Activated T-helper 9 cell treated with anti-CD3 and anti-CD28 coated beads, Interleukin-2, amount 50 U/mL, for 16 hours (primary cell): Measurements from ENCODE around the gene FBXO9.

Experiments
- DNase-seq: peaks from one replicate; pipeline ENCODE4 v3.0.0-alpha.2; 2020; ENCODE audit warnings: low read depth

The FBXO9 gene

DNA sequence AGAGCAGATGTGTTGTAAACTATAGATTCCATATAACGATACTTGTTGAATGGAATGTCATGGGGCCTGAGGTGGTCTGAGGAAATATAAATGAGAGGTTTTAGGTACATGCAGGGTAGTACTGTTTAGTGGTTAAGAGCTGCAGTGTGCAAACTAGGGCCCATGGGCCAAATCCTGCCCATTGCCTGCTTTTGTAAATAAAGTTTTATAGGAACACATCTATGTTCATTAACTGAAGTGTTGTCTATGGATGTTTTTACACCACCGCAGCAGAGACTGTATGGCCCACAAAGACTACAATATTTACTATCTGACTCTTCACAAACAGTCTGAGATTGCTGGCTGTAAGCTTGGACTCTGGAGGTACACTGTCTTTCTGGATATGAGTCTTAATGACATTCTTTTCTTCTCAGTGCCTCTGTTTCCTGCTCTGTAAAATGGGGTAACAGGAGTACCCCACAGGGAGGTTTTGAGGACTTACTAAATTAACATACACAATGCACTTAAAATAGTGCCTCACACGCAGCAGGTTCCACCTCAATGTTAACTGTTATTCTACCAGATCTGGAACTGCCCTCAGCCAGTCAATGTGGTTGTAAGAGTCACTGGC lies 70.9 kb downstream of the FBXO9 start:
- no peak for DNase-seq

- no peak for DNase-seq
Observed at GRCh38 chr6:53139841-53140413, 74.7 kb downstream of the FBXO9 start.

DNA sequence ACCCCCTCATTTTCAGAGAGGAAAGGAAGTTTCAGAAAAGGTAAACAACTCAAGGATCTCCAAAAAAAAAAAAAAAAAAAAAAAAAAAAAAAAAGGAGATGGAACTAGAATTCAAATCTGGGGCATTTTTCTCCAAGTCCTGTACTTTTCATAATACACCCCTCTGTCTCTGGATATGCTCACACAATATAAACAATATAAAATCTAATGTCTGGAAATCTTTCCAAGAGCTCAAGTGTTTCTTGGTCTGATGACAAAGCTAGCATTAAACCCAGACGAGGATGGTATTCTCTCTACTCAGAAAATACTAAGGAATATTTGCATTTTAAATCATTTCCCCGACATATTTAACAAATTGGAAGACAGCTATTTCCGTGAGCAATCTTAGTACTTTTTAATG lies 77.6 kb downstream of the FBXO9 start:
- DNase-seq, result no peak

GRCh38 chr6:53143710-53144109 lies 78.5 kb downstream of the FBXO9 start:
- DNase-seq, result no peak

DNA sequence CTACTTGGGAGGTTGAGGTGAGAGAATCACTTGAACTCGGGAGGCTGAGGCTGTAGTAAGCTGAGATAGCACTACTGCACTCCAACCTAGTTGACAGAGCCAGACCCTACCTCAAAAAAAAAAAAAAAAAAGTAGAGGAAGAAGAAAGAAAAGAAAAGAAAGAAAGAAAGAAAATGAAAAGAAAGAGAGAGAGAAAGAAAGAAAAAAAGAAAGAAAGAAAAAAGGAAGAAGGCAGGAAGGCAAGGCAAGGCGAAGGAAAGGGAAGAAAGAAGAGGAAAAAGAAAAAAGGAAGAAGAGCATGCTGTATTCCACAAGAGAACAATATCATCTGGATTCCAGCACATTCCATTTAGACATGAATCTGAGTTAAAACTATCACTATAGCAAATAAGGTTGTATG lies 79.6 kb downstream of the FBXO9 start:
- DNase-seq, result no peak

GRCh38 chr6:53148684-53149083 lies 83.5 kb downstream of the FBXO9 start, which contains the start of gene GCM1:
TSS of gene GCM1 (minus strand) at chr6:53148841. CDS start at chr6:53145632, 3,209 bp downstream.
- no peak for DNase-seq
